GM21619 (cell line): ENCODE measurements around the gene CPT1A.

ENCODE experiments used
- ATAC-seq: cut with Tn5 transposase; IDR thresholded peaks from one replicate; pipeline ENCODE4 v1.9.1; 2021; ENCODE audit not compliant: unreplicated experiment

Gene CPT1A

GRCh38 chr11:68762481-68762880, 79.2 kb downstream of the CPT1A start:
- ATAC-seq = no peak

DNA sequence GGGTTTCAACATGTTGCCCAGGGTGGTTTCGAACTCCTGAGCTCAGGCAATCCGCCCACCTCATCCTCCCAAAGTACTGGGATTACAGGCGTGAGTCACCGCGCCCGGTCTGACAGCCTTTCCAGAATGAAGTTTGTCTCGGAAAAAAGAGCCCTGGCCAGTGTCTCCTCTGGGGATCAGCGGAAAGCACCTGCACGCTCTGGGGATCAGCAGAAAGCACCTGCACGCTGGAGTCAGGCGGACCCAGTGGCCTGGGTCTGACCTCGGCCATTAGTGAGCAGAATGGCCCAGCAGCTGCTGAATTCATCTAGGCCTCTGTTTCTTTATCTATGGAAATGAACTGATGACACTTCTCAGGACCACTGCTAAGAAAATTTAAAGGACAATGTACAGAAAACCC, 79.9 kb downstream of the CPT1A start:
- ATAC-seq = no peak

DNA sequence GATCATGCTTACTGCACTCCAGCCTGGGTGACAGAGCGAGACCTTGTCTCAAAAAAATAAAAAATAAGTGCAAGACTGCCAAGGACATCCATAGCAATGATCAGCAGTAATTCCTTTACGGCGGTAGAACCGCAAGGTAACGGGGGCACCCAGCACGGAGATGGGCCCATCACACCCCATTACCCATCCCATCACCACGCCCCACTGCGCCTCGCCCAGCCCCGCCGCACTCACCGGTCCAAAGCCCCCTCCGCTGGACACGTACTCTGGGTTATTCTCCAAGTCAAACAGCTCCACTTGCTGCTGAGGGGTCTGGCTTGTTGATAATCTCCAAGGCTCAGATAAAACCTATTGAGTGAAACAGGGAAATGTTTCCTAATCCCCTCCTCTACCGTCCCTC, 81.7 kb downstream of the CPT1A start:
- ATAC-seq = no peak

DNA sequence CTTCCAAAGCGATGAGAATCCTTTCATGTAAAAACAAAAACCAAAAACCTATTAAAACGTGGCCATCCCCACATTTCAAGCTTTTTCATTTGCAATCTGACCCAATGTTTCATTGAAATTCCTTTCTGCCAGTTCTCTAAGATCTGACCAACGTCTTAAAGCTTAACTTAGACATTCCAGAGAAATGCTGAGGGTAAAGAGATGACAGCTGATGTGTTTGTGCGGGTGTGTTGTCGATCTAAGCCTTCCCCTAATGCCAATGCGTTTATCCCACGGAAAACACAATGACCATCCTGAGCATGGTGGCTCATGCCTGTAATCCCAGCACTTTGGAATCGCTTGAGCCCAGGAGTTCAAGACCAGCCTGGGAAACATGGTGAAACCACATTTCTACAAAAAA, 84.0 kb downstream of the CPT1A start:
- ATAC-seq = no peak

- ATAC-seq = no peak
These were observed 85.4 kb downstream of the CPT1A start for GRCh38 chr11:68756171-68756766.

DNA sequence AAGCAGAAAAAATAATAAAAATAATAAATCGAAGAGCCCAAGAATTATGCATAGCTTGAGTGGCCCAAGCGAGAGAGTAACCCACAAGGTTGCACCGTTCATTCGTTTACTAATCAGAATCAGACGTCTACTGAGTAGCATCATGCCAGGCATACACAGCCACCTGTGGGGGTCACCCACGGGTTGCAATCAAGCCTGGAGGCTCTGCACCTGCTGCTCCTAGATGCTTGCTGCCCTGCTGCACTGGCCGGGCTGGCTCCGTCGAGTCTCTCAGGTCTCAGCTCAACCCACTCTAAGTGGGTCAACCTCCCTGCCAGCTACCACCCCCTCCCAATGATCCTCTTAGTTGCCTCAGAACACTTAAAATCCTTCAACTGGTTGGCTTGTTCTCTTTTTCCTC, 88.4 kb downstream of the CPT1A start:
- ATAC-seq = no peak

- no peak for ATAC-seq
These were observed 90.3 kb downstream of the CPT1A start, which contains the start of gene TESMIN for GRCh38 chr11:68751331-68751856. Gene TESMIN (minus strand): TSS chr11:68751520. CDS start chr11:68750660, 860 bp downstream.

DNA sequence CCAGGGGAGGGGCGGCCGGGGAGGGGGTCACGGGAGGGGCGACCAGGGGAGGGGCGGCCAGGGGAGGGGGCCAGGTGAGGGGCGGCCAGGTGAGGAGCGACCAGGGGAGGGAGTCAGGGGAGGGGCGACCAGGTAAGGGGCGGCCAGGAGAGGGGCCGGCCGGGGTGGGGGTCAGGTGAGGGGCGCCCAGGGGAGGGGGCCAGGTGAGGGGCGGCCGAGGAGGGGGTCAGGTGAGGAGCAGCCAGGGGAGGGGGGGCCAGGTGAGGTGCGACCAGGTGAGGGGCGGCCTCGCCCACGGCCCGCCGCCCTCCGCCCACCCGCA, 90.8 kb downstream of the CPT1A start:
- no peak for ATAC-seq

DNA sequence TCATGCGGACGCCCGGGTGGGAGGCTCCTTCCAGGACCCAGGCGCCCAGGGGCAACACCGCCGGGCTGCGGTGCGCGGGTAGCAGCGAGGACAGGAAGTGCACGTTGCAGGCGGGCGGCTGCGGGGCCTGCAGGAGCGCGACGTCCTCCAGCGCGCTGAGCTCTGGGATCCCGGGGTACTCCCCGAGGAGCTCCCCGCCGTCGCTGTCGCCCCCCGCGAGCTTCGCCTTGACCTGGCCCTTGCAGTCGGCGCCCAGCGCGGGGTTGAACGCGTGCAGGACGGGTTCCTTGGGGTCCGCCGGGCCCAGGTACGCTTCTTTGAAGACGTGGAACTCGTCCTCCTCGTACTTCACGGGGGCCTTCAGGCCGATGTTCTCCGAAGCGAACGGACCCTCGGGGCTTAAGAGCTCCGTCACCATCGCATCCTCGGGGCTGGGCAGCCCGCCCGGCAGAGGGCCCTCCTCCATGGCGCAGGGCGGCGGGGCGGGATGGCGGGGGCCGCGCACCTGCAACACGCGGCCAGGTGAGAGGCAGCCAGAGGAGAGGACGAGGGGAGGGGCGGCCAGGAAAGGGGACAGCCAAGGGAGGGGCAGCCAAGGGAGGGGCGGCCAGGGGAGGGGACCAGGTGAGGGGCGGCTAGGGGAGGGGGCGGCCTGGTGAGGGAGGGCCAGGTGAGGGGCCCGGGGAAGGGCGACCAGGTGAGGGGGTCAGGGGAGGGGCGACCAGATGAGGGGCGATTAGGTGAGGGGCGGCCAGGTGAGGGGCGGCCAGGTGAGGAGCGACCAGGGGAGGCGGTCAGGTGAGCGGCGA, 91.3 kb downstream of the CPT1A start:
- ATAC-seq = no peak

GRCh38 chr11:68749229-68750123, 92.2 kb downstream of the CPT1A start:
- no peak for ATAC-seq

DNA sequence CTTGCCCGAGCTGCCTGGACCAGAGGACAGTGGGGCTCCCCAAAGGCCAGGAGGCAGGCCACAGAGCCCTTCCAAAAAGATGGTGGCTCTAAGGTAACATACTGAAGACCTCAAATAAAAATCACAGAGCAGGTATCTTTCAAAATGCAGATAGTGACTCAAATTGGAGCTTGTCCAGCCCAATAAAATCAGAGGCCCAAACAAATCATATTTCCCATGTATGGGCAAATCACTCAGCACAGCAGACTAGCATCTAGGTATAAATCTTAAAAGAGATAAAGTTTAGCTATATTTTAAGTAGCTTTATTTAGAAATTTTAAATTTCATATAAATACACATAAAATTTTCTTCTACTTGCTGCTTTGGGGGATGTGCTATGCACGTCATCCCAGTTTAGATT, 93.7 kb downstream of the CPT1A start:
- no peak for ATAC-seq

DNA sequence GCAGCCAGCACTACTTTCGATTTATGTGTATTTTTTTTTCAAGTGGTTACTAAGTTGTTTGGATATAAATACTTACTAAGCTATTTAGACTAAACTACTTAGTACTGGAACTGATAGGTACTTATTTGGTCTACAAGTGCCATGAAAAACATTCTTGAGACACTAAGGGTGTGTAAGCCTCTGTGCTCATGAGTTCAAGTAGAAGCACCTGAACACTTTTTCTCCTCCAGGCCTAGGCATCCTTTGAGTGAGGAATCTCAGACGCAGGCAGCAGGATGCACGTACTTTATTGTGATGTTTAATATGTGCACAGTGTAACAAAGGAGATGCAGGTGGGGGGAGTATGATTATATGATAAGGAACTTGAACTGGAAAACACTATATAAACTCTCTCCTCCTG, 98.2 kb downstream of the CPT1A start:
- no peak for ATAC-seq

- no peak for ATAC-seq
These were observed 100.3 kb downstream of the CPT1A start for GRCh38 chr11:68741463-68741862.

GRCh38 chr11:68735646-68736045, 106.1 kb downstream of the CPT1A start:
- ATAC-seq = no peak

DNA sequence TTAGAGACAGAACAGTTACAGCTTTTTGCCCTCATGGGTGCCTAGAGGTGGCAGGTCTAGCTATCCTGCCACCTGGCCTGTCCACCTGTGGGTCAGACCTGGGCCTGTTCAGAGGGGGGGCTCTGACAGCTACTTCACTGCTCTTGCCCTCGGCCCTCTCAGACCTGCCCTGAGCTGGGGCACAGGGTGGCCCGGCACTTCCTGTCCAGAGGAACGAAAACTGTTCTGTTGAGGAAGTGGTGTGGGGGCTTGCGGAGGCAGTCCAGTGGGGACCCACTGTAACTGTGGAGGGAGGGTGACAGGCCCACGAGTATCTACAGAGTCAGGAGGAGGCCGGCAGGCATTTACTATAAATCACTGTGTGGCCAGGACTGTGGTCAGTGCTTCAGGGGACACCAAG, 106.6 kb downstream of the CPT1A start:
- no peak for ATAC-seq

- no peak for ATAC-seq
These were observed 107.6 kb downstream of the CPT1A start for GRCh38 chr11:68734111-68734510.

DNA sequence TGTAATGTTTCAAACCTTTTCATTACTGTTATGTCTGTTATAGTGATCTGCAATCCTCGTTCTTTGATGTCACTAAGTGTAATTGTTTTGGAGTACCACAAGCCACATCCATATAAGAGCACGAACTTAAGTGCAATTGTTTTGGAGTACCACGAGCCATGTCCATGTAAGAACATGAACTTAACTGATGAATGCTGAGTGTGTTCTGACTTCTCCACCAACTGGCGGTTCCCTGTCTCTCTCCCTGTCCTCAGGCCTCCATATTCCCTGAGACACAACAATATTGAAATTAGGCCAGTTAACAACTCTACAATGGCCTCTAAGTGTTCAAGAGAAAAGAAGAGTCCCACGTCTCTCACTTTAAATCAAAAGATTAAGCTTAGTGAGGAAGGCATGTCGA, 113.9 kb downstream of the CPT1A start:
- ATAC-seq = no peak

- no peak for ATAC-seq
These were observed 117.4 kb downstream of the CPT1A start for GRCh38 chr11:68724293-68724692.

GRCh38 chr11:68722143-68722542, 119.6 kb downstream of the CPT1A start:
- no peak for ATAC-seq

DNA sequence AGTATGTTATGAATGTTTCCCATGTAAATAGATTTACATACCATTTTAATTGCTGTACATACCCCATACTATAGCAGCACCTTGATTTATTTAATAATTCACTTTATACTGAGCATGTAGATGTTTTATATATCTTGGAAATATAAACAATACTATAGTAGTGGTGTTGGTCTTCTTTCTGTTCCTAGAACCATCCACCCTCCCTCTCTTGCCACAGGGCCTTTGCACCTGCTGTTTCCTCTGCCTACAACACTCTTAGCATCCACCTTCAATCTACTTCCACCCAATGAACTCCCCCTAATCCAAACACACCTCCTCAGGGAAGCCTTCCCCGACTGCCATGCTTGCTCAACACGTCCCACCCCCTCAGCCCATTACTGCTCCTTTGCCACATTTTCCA, 120.6 kb downstream of the CPT1A start:
- ATAC-seq = no peak

GRCh38 chr11:68715456-68716122, 126.1 kb downstream of the CPT1A start:
- ATAC-seq = no peak
